Measurements from ENCODE around the gene KNCN.

Gene KNCN

GRCh38 chr1:46497665-46498064, 53.8 kb downstream of the KNCN start:
- DNase-seq (ENCODE audit: low read depth in 2 of 2), result no peak

GRCh38 chr1:46497020-46497419, 54.4 kb downstream of the KNCN start:
- no peak for DNase-seq (ENCODE audit: low read depth in 2 of 2)

- DNase-seq (ENCODE audit: low read depth in 2 of 2), result no peak
Measured at GRCh38 chr1:46496505-46496904, 54.9 kb downstream of the KNCN start.

GRCh38 chr1:46495778-46496177, 55.7 kb downstream of the KNCN start:
- no peak for DNase-seq (ENCODE audit: low read depth in 2 of 2)

Measured in stimulated activated CD4-positive, alpha-beta T cell treated with anti-CD3 and anti-CD28 coated beads, Interleukin-12 subunit alpha, Interleukin-12 subunit beta, amount 100 ng/mL, for 24 hours (primary cell).